ENCODE measurements around the gene ZNF446. TPM values are rescaled to one million over a fixed set of nuclear protein-coding genes. Genes with fewer than 3 reads are reported as not detected.
"Not testable (repeated sequence)": the region's sequence is repeated elsewhere in the genome, so short reads cannot be mapped to it uniquely, and the experiment has no call there.

ZNF446 gene
- total and polyA plus RNA-seq, 3 donors from 2014 or later = 24.3 to 38.7 (median 33.6) TPM

DNA sequence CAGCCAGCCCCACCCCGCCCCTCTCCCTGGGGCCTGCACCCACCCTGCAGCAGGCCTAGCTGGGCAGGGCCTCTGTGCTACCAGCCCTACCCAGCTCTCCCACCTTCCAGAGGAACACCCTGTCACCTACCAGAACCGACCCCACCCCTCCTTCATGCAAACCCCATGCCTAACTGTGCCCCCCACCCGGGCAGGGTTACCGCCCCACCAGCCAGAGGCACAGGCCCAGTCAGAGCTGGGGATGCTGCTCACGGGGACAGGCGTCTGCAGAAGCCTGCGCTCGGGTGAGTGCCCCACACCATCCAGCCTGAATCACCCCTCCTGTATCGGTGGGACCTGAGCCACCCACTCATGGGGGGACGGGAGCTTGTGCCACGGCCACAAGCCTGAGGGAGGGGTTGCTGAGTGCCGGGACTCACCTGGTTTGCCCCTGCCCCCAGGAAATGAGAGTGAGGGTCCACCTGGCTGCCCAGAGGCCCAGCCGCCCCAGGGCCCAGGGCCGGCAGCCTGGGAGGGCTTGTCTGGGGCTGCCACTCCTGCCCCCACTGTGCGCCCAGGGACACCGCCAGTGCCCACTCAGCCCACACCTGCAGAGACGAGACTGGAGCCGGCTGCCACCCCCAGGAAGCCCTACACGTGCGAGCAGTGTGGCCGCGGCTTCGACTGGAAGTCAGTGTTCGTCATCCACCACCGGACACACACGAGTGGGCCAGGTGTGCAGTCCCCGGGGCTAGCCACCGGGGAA lies 3.8 kb downstream of the ZNF446 start:
- peaks cover 14% of the 10 kb centered on the region for H3K4me1 ChIP-seq
- TF ChIP-seq, protein P1, sequence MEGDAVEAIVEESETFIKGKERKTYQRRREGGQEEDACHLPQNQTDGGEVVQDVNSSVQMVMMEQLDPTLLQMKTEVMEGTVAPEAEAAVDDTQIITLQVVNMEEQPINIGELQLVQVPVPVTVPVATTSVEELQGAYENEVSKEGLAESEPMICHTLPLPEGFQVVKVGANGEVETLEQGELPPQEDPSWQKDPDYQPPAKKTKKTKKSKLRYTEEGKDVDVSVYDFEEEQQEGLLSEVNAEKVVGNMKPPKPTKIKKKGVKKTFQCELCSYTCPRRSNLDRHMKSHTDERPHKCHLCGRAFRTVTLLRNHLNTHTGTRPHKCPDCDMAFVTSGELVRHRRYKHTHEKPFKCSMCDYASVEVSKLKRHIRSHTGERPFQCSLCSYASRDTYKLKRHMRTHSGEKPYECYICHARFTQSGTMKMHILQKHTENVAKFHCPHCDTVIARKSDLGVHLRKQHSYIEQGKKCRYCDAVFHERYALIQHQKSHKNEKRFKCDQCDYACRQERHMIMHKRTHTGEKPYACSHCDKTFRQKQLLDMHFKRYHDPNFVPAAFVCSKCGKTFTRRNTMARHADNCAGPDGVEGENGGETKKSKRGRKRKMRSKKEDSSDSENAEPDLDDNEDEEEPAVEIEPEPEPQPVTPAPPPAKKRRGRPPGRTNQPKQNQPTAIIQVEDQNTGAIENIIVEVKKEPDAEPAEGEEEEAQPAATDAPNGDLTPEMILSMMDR (IDR thresholded peaks at IDR 0.05) = no peak
- no peak for TF ChIP-seq POLR2A (IDR thresholded peaks at IDR 0.05)
- H3K27ac ChIP-seq = no peak overlapping the region
- DNase-seq = no peak
- H3K4me3 ChIP-seq = no peak overlapping the region
- intact Hi-C loops (cut with DNase I; ENCODE audit: low total_unique reads) = no loop called here
- 95% methylated on average over 25 of the region's 28 CpGs; no CpG with 5 or more reads in 1 of the 2 donors for WGBS, 2 donors
- H3K9me3 ChIP-seq = no peaks in the 10 kb centered on the region
- H3K36me3 ChIP-seq (ENCODE audit: low read depth, missing control alignments) = no peaks in the 10 kb centered on the region
- H3K27me3 ChIP-seq = no peaks in the 10 kb centered on the region

DNA sequence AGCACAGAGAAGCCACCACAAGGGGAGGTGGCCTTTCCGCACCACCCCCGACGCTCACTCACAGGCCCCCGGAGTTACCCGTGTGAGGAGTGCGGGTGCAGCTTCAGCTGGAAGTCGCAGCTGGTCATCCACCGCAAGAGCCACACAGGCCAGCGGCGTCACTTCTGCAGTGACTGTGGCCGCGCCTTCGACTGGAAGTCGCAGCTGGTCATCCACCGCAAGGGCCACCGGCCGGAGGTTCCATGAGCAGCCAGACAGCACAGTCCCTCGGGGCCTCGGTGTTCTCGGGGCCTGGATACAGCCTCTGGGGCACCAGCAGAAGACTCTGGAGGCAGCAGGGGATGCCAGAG lies 4.3 kb downstream of the ZNF446 start:
- intact Hi-C loops (cut with DNase I; ENCODE audit: low total_unique reads) = no loop called here
- Histone ChIP-seq H3K27ac (no peak overlapping the region), H3K36me3 (ENCODE audit: low read depth, missing control alignments) (no peaks in the 10 kb centered on the region), H3K9me3 (no peaks in the 10 kb centered on the region), H3K4me1 (peaks cover 9% of the 10 kb centered on the region), H3K4me3 (no peak overlapping the region), H3K27me3 (no peaks in the 10 kb centered on the region)
- TF ChIP-seq, protein P1 (IDR thresholded peaks at IDR 0.05) = no peak
- TF ChIP-seq POLR2A (IDR thresholded peaks at IDR 0.05) = no peak
- no peak for DNase-seq
- WGBS, 2 donors = 91 to 93% methylated on average over 11 to 20 of the region's 20 CpGs

DNA sequence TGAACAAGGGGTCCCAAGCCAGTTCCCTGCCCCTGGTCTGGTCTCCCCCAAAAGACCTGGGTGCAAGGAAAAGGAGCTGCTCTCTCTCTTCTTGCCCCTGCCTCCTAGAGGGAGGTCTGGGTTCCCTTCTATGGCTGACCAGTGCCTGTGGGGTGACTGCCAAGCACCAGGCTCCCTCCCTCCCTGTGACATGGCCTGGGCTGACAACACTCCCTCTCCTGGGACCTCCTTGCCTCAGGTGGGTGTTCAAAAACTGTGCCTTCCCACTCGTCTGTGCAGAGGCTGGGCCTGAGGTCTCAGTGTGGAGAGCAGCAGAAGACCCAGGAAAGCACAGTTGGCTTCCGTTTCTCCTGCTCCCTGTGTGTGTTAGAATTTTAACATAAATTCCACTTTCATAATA lies 4.7 kb downstream of the ZNF446 start:
- WGBS, 2 donors = 82 to 89% methylated on average over 2 of the region's 2 CpGs
- no peaks in the 10 kb centered on the region for H3K27me3 ChIP-seq
- no peak overlapping the region for H3K27ac ChIP-seq
- peaks cover 9% of the 10 kb centered on the region for H3K4me1 ChIP-seq
- DNase-seq = no peak
- intact Hi-C loops (cut with DNase I; ENCODE audit: low total_unique reads) = no loop called here
- H3K36me3 ChIP-seq (ENCODE audit: low read depth, missing control alignments) = no peaks in the 10 kb centered on the region
- H3K4me3 ChIP-seq = no peak overlapping the region
- no peak for TF ChIP-seq POLR2A (IDR thresholded peaks at IDR 0.05)
- TF ChIP-seq, protein P1 (IDR thresholded peaks at IDR 0.05) = no peak
- H3K9me3 ChIP-seq = no peaks in the 10 kb centered on the region

DNA sequence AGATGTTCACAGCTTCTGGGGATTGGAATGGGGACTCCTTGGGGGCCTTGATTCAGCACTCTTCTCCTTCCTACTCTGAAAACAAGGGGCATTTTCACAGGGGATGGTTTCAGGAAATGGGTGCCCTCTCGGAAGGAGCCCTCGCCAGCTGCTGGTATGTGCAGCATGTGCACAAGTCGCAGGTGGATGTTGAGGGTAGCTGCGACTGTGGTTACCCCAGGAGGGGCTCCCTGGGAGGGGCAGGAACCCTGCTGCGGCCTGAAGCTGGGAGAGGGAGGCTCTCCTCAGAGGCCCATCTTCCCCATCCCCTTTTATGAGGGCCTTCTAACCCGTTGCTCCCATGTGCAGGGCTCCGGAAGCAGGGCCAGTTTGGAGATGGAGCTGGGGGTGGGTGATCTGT lies 6.2 kb downstream of the ZNF446 start:
- no peak for TF ChIP-seq POLR2A (IDR thresholded peaks at IDR 0.05)
- TF ChIP-seq, protein P1 (IDR thresholded peaks at IDR 0.05) = no peak
- Histone ChIP-seq H3K9me3 (no peaks in the 10 kb centered on the region), H3K27ac (no peak overlapping the region), H3K4me1 (no peaks in the 10 kb centered on the region), H3K36me3 (ENCODE audit: low read depth, missing control alignments) (no peaks in the 10 kb centered on the region), H3K27me3 (no peaks in the 10 kb centered on the region), H3K4me3 (no peak overlapping the region)
- 86 to 91% methylated on average over 5 to 7 of the region's 7 CpGs for WGBS, 2 donors
- DNase-seq = no peak
- intact Hi-C loops (cut with DNase I; ENCODE audit: low total_unique reads) = no loop called here

DNA sequence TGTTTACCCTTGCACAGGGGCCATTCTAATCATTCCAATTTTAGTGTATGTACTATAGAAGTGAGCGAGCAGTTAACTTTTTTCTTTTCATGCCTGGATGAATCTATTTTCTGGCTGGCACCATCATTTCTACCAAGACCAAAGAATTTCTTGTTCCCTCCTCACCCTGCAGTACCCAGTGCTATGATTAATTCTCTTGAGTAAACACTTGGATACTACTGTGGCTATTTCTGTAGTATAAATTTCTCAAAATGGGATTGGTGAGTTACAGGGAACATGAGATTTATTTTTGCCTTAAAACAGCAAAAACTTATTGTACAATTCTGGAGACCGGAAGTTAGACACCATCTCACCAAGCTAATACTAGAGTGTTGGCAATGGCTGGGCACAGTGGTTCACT lies 7.6 kb downstream of the ZNF446 start:
- H3K27me3 ChIP-seq = no peaks in the 10 kb centered on the region
- no peak overlapping the region for H3K4me3 ChIP-seq
- TF ChIP-seq, protein P1 (IDR thresholded peaks at IDR 0.05) = no peak
- TF ChIP-seq POLR2A (IDR thresholded peaks at IDR 0.05) = no peak
- H3K4me1 ChIP-seq = no peaks in the 10 kb centered on the region
- DNase-seq = no peak
- intact Hi-C loops (cut with DNase I; ENCODE audit: low total_unique reads) = no loop called here
- H3K27ac ChIP-seq = no peak overlapping the region
- H3K9me3 ChIP-seq = no peaks in the 10 kb centered on the region
- H3K36me3 ChIP-seq (ENCODE audit: low read depth, missing control alignments) = no peaks in the 10 kb centered on the region
- 85 to 95% methylated on average over 2 of the region's 2 CpGs for WGBS, 2 donors

DNA sequence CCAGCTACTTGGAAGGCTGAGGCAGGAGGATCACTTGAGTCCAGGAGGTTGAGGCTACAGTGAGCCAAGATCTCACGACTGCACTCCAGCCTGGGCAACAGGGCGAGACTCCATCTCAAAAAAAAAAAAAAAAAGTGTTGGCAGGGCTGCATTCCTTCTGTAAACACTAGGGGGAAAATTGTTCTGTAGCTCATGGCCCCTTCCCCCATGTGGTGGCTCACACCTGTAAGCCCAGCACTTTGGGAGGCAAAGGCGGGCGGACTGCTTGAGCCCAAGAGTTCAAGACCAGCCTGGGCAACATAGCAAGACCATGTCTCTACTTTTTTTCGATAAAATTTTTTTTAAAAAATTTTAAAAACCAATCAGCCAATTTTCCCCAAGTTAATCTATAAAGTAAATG lies 8.2 kb downstream of the ZNF446 start:
- H3K36me3 ChIP-seq (ENCODE audit: low read depth, missing control alignments); H3K27ac ChIP-seq; H3K4me3 ChIP-seq; H3K9me3 ChIP-seq; H3K27me3 ChIP-seq; intact Hi-C loops (cut with DNase I; ENCODE audit: low total_unique reads); H3K4me1 ChIP-seq; DNase-seq: not testable (repeated sequence)
- WGBS, 2 donors = 95 to 97% methylated on average over 5 of the region's 5 CpGs

Measured in testis (tissue), 3 donors.